NCI-H1092 treated with DMSO at 0.1 percent for 48 hours (cell line): ENCODE measurements around the gene PITPNM1.

Experiments
- DNase-seq: peaks from one replicate; lab custom pipeline; 2025; lab: John Stamatoyannopoulos, UW

PITPNM1 gene

GRCh38 chr11:67503119-67504004 is 1.8 kb downstream of the PITPNM1 start:
- DNase-seq: no peak

GRCh38 chr11:67502328-67502979 is 2.7 kb downstream of the PITPNM1 start:
- DNase-seq: no peak

- no peak for DNase-seq
Measured at GRCh38 chr11:67501854-67502253, 3.3 kb downstream of the PITPNM1 start.

- no peak for DNase-seq
Measured at GRCh38 chr11:67500831-67501715, 4.1 kb downstream of the PITPNM1 start.

- DNase-seq: no peak
Measured at GRCh38 chr11:67500484-67500821, 4.7 kb downstream of the PITPNM1 start.

- DNase-seq: no peak
Measured at GRCh38 chr11:67499808-67500483, 5.2 kb downstream of the PITPNM1 start.

- no peak for DNase-seq
Measured at GRCh38 chr11:67498544-67498972, 6.6 kb downstream of the PITPNM1 start.

- DNase-seq: no peak
Measured at GRCh38 chr11:67497656-67498291, 7.4 kb downstream of the PITPNM1 start.

- no peak for DNase-seq
Measured at GRCh38 chr11:67496113-67496512, 9.1 kb downstream of the PITPNM1 start.

GRCh38 chr11:67495234-67496005 is 9.7 kb downstream of the PITPNM1 start:
- DNase-seq: no peak

GRCh38 chr11:67494371-67495233 is 10.6 kb downstream of the PITPNM1 start:
- DNase-seq: no peak

- DNase-seq: no peak
Measured at GRCh38 chr11:67493548-67494370, 11.4 kb downstream of the PITPNM1 start.

GRCh38 chr11:67492801-67493547 is 12.2 kb downstream of the PITPNM1 start:
- no peak for DNase-seq

- DNase-seq: no peak
Measured at GRCh38 chr11:67492069-67492727, 13.0 kb downstream of the PITPNM1 start.

- DNase-seq: no peak
Measured at GRCh38 chr11:67491276-67492068, 13.7 kb downstream of the PITPNM1 start.

- no peak for DNase-seq
Measured at GRCh38 chr11:67490727-67491065, 14.5 kb downstream of the PITPNM1 start.
